ENCODE data around the gene SMC1B.
"Not testable (repeated sequence)": the region's sequence is repeated elsewhere in the genome, so short reads cannot be mapped to it uniquely, and the experiment has no call there.

DNA sequence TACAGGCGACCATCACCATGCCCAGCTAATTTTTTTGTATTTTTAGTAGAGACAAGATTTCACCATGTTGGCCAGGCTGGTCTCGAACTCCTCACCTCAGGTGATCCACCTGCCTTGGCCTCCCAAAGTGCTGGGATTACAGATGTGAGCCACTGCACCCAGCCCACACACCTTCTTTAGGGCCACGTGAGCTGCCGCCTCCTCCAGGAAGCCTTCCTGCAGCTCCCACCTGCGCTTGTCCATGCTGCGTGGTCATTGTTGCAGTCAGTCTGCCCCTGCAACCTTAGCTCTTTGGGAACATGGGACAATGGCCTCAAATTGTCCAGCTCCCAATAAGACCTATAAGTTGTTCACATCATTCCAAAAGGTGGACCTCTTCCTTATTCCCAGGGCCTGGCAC lies 118.4 kb downstream of the SMC1B start:
- TF ChIP-seq CTCF (IDR thresholded peaks at IDR 0.05; ENCODE audit: insufficient read depth, low read length, poor library complexity, severe bottlenecking); EZH2phosphoT487 (conservative IDR thresholded peaks at IDR 0.05; ENCODE audit: low read length): not testable (repeated sequence)

All from SU-DHL-6 (cell line).